HG02884 (cell line): ENCODE data around the gene CFAP61.
"Not testable (repeated sequence)": the region's sequence is repeated elsewhere in the genome, so short reads cannot be mapped to it uniquely, and the experiment has no call there.

Experiments used
- ATAC-seq: cut with Tn5 transposase; IDR thresholded peaks from one replicate; pipeline ENCODE4 v1.9.1; 2021; ENCODE audit warnings: mild to moderate bottlenecking, moderate library complexity; ENCODE audit not compliant: unreplicated experiment

Gene CFAP61

DNA sequence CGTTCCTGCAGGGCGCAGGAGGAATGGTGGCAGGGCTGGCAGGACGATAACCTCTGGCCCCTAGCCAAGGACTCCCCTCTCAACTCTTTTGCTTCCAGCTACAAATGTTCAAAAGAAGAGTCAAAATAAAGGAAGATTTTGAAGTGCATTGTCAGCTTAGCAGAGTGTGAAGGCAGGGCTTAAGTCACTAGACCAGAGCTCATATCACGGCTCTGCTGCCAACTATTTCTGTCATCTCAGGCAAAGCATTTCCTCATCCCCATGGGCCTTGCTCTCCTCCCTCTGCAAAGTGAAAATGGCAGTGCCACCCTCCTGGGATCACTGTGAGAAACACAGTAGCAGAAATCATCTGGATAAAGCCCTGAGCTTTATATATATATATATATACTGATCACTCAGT is 36.7 kb downstream of the CFAP61 start:
- no peak for ATAC-seq

DNA sequence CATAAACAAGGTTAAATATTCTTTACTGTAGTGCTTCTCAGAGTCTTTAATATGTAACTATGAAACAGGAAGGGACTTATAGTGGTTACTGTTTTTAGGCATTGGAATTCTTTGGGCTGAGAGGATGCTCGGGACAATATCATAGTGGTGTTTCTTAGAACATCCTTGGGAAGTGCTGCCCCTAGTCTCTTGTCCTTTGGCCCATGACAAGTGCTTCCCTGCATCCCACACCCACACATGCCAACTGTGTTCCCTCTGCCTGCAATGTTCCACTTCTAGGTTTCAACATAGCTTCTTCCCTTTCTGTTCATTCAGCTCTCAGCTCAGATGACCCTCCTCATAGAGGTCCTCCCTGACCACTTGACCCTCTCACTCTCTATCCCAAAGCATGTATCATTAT is 37.6 kb downstream of the CFAP61 start:
- no peak for ATAC-seq

DNA sequence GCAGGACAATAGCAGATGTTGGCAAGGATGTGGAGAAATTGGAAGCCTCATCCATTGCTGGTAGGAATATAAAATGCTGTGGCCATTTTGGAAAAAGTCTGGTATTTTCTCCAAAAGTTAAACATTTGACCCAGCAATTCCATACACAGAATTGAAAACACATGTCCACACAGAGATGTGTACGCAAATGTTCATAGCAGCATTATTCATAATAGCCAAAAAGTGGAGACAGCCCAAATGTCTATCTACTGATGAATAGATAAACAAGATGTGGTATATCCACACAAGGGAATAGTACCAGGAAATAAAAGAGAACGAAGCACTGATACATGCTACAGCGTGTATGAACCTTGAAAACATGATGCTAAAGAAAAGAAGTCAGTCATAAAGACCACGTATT is 40.5 kb downstream of the CFAP61 start:
- ATAC-seq: no peak

DNA sequence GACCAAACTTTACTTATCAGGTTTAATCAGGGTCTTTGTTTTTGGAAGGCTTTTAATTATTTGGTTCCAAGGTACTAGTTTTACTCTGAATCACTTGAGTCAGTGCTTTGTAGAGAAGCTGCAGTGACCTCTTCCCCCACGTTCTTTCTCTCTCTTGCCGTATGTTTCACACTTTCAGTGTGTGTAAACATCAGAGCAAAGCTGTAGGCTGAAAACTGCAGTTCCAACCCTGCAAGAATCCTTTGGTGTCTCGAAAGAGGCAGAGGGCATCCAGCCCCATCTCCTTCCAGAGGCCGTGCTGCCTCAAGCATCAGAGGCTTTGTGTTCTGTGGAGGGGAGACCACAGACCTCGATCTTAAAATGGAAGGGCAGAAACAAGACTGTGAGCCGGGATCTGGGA is 42.1 kb downstream of the CFAP61 start:
- no peak for ATAC-seq

DNA sequence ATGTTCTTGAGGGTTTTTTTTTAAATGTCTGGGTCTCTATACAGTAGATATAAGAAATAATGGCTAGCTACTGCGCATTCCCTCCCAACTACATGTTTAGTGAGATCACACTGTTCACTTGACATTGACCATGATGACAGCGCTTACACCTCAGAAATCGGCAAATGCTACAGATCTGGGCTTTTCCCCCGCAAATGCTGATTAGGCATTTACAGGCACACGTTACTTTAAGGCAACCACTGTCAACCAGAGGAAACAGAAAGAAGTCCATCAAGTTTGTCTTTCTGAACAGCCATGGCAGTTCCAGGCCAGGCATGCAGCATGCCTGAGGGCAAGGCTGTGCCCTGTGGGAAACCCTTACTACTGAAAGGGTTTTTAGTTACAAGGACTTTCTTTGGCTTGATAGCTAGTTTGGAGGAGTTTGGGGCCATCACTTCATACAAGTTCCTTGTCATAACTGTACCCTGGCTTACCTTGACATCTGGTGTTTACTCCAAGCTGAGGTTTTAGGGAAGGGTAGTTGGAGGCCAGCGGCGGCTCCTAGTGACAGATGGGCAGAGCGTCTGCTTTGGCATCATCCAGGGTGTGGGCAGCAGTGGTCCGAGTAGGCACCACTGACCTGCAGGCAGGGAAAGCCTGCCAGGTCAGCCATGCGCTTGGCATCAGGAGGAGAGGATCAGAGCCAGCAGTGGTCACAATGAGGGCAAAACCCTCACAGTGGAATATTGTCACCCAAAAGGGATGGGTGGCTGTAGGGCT is 43.0 kb downstream of the CFAP61 start:
- no peak for ATAC-seq

DNA sequence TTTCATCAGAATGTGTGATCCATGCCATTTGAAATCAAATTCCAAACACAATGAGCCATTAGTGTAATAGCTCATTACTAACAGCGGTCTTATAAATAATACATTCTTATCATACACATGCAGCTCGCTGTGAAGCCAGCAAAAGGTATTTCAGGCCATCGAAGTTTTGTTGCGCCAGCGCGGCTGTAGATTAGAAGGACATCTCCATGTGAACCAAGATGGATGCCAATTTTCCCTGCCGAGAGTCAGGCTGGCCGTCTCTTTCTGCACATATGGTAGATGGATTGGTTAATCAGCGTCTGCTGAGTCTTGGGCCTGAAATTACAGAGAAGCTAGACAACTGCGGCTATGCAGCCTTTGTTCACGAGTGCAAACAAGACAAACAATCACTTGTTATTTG is 44.1 kb downstream of the CFAP61 start:
- no peak for ATAC-seq

DNA sequence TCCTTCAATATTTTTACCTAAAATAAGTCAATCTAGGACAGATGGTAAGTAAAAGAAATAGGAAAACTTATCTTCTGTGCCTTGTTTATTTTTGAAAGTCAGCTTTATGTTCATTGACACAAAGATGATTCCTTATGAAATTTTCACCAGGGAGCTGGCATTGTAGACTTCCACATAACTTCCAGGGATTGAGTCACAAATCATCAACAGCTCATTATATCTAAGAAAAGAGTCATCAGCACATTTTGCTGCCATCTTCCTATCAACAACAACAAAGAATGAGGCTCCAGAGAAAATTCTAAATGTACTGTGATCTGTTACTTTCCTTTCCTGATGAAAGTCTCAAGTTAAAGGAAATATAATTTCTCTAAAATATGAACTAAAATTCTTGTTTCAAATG is 48.5 kb downstream of the CFAP61 start:
- no peak for ATAC-seq

DNA sequence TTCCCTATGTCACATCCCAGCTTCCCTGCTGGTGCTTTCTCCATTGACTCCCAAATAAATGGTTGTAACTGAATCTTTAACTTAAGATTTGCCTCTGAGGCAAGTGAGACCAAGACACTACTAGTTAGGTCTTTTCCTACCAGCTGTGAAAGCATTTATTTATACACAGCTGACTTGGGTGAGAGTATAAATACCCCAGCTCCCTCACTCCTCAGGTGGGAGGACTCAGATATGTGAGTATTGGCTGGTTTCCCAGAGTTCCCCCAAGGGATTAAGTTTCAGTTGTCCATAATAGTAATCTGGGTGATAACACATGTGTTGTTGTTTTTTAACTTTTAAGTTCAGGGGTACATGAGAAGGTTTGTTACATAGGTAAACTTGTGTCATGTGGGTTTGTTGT is 49.8 kb downstream of the CFAP61 start:
- no peak for ATAC-seq

DNA sequence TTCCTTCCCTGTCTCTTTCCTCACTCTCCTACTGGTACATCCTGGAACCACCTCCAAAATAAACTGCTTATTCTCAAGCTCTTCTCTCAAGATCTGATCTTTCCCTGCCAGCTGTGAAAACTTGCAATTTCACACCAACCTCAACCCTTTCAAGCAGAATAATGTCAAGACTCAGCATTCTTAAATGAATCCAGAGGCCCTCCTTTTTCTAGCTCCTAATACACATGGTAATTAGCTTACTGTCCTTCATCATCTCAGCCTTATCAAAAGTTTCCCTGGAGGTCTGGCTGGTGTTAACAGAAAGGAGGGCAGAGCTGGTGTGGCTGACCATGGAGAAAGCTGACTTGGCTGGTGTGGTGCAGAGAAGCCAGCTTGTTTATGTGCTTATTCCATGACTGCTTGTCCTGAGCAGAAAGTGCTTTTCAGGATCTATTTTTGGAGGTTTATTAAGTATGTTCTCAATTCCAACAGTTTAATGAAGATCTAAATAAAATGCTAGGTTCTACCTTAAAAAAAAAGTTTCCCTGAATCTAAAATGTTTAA is 50.5 kb downstream of the CFAP61 start:
- no peak for ATAC-seq

DNA sequence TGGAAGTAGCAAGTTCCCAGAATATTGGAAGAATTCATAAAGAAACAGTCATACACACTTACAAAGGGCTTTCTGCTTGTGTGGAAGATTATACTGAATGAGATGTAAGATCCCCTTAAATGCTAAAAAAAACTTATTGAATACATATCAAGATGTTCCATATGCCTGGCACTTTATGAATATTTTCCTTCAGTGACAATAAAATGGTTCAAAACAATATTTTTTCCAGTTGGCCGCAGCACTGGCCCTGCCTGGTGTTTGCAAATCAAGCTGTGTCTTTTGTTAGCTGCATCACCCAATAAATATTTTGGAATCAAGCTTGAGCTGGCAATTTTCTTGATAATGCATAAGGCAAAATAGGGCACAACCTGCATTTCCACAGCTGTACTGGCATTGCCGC is 51.2 kb downstream of the CFAP61 start:
- no peak for ATAC-seq

DNA sequence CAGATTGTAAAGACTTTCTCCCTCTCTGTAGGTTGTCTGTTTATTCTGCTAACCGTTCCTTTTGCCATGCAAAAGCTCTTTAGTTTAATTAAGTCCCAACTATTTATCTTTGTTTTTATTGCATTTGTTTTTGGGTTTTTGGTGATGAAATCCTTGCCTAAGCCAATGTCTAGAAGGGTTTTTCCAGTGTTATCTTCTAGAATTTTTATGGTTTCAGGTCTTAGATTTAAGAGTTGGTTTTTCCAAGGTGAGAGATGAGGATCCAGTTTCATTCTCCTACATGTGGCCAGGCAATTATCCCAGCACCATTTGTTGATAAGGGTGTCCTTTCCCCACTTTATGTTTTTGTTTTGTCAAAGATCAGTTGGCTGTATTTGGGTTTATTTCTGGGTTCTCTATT is 70.9 kb downstream of the CFAP61 start:
- ATAC-seq: not testable (repeated sequence)

DNA sequence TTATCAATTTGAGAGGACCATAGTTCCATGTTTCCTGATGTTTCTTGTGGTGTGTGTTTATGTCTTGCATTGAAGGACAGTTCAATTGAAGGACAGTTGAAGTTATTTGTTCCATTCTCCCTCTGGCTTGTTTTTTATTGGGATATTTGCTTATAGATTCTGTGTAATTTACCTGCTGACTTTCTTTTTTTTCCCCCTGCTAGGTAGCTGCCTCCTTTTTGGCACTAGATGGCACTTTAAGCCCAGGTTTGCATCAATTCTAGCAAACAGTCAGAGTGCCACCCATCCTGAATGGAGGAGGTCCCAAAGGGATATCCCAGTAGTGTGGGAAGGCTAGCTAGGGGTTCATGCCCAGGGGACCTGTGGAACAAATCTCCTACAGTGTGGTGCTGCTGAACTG is 78.1 kb downstream of the CFAP61 start:
- no peak for ATAC-seq

DNA sequence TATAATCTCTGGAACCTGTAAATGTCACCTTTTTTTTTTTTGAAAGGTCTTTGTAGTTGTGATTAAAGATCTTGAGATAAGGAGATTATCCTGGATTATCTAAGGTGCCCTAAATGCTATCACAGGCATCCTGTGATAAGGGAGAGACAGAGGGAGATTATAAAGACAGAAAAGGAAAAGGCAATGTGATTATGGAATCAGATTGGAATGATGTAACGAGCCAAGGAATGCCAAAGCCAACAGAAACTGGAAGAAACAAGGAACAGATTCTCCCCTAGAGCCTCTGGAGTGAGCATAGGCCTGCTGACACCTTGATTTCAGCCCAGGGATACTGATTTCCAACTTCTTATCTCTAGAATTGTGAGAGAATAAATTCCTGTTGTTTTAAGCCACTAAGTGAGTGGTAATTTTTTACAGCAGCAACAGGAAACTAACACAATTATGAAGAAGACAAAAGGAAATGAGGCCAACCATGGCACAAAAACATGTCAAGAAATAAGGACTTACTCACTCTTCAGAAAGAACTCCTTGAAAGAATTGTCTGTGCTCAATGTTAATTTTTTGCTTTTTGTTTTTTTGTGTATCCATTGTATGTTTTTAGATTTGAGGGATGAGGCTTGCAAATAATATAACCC is 82.7 kb downstream of the CFAP61 start:
- no peak for ATAC-seq

DNA sequence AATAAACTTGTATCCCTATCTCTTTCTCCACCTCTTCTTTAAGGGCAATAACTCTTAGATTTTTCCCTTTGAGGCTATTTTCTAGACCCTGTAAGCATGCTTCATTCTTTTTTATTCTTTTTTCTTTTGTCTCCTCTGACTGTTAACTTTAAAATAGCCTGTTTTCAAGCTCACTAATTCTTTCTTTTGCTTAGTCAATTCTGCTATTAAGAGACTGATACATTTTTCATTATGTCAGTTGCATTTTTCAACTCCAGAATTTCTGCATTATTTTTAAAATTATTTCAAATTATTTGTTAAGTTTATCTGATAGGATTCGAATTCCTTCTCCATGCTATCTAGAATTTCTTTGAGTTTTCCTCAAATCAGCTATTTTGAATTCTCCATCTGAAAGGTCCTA is 84.0 kb downstream of the CFAP61 start:
- no peak for ATAC-seq

DNA sequence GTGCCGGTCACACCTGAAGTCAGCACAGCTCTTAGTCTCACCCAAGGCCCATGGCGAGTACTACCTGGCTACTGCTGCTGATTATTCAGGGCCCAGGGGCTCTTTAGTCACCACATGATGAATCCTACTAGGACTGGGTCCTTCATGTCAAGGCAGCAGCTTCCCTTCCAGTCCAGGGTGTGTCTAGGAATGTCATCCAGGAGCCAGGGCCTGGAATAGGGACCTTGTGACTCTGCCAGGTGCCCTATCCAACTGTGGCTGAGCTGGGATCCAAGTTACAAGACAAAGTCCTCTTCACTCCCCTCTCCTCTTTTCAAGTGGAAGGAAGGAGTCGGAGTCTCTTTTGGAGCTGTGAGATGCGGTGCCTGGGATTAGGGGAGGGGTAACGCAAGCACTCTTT is 85.5 kb downstream of the CFAP61 start:
- ATAC-seq: no peak

DNA sequence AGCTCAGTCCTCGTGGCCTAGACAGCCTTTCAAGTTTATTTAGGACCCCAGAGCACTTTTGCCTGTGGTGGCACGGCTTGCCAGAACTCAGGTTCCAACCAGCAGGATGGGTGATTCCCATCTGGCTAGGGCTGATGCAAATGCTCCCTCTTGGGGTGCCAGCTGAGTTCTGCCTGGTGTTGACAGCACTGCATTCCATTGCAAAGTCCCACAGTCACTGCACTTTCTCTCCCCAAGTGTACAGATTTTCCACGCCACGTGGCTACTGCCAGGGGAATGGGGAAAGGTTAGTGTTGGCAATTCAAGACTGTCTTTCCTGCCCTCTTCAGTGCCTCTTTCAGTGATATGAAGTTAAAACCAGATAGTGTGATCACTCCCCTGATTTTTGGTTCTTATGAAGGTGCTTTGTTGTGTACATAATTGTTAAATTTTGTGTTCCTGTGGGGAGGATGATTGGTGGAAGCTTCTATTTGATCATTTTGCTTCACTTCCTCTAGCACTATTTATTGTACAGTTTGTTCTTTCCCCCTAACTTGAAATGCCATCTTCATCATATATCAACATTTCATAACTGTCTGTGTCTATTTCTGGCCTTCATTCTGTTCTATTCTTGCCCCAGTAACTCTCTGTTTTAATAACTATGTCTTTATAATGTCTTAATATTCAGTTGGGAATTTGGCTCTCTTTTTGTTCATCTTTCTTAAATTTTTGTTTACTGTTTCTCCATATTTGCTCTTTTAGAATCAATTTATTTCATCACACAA is 86.2 kb downstream of the CFAP61 start:
- ATAC-seq: no peak

DNA sequence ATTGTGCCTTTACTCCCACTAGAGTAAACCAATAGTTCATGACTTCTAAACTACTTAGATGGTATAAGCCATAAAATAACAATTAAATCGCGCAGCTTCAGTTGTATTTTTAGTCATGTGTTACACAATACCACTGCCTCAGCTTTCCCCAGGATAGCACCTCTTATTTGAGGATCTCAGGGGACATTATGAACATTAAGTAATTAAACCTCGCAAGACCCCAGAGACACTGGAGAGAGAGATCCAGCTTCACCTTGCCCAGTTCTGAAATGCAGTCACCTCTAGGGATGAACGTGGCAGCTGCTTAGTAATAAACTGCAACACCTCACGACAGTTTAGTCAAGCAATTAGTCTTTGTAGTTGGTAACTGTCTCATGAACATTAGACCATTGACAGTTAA is 87.1 kb downstream of the CFAP61 start:
- no peak for ATAC-seq

DNA sequence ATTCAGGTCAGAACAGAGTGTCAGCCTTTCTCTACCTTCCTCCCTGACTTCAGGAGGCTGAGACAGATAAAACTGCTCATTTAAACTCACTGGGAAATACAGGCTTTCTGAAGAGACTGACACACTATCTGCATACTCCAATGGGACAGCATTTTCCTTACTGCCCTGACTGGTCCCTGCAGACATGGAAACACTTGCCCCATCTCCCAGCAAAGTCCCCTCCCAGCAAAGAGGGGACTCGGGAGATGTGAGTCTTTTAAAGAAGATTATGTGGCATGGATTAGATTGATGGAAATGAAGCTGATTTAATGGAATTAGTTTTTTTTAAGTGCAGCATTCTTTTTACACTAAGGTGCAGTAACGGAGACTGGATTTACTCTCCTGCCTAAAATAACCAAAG is 90.8 kb downstream of the CFAP61 start:
- no peak for ATAC-seq

DNA sequence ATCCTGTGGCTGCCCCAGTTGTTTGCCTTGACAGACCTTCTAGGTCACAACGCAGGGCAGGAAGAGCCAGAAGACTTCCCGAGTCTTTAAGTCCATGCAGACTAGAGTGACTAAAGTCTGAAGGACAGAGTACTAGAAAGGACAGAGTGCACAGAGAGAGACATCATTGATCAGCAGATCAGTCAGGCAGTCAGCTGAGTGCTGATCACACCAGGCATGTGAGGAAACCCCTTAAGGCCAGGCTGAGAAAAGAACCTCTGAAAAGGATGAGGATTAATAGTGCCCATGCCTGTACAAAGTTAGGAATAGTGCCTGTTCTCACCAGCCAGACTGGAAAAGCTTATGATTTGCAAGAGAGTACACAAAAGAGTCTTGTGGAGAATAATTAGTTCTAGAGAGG is 91.3 kb downstream of the CFAP61 start:
- ATAC-seq: no peak

DNA sequence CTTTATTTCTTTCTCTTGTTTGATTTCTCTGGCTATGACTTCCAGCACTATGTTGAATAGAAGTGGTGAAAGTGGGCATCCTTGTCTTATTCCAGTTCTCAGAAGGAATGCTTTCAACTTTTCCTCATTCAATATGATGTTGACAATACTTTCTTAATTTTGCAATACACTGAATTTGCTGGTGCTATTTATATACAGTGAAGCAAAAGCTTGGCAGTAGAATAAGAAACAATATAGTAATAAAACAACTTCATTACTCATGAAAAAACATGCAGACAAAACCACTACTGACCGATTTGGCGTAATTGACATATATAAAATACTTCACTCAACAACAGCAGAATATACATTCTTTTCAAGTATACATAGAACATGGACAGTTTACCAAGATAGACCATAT is 96.4 kb downstream of the CFAP61 start:
- no peak for ATAC-seq

DNA sequence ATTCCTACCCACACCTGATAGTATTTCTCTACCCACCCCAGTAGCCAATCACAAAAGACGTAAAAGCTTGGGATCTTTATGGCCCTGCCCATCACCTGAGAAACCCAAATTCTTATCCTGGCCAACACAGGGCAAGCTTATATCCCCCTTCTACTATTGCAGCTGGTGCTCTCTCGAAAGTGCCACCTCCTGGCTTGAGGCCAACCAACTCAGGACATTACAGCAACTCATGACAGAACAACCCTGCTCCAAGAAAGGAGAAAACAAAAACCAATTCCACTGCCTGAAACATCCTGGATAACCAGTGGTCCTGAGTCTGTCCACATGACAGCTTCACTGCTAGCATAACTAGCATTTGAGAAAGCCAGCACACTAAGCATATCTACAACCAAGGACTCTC is 97.9 kb downstream of the CFAP61 start:
- no peak for ATAC-seq

DNA sequence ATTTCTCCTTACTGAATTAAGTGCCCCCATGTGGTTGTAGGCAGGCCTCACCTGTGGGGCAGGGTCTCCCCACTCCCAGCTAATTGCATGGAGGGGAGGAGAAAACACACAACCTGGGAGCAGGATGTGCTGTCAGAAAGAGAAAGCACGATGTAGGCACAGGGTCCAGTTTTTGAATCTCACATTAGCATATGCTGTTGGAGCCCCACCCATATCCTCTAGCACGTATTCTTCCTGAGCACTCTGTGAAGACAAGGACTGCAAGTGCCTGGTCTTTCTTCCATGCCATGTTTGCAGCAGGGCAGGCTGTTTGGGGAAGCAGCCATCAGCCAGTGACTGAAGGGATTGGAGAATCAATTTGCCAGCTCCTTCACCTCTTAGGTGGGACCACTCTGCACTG is 108.2 kb downstream of the CFAP61 start:
- ATAC-seq: no peak
